Measurements from ENCODE around the gene SULT1A2.

DNA sequence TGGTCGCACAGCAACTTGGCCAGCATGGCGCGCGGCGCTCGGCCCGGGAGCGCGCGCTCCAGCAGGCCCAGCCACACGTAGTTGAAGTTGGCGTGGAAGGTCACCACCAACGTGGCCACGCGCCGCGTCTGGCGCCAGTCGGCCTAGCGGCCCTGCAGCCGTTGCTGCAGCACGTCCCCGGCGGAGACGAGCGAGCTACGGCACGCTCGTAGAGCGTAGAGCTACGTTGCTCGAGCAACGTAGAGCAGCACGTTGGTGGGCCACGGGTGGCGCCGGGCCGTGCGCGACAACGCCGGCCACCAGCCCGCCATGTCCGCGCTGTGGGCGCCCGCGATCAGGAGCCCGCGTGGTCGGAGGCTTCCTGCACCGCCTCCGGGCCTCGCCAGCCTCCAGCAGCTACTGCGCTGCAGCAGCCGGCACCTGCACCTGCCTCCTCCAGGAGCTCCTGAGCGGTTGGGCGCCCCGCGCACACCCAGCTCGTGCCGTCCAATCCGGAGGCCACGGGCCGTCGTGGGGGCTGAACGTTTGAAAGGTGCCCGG lies 26.4 kb upstream of the SULT1A2 start:
- TF ChIP-seq POLR2A (IDR thresholded peaks at IDR 0.05): no peak
- no peak for TF ChIP-seq POLR2AphosphoS5 (IDR thresholded peaks at IDR 0.05)
- TF ChIP-seq, protein P1, sequence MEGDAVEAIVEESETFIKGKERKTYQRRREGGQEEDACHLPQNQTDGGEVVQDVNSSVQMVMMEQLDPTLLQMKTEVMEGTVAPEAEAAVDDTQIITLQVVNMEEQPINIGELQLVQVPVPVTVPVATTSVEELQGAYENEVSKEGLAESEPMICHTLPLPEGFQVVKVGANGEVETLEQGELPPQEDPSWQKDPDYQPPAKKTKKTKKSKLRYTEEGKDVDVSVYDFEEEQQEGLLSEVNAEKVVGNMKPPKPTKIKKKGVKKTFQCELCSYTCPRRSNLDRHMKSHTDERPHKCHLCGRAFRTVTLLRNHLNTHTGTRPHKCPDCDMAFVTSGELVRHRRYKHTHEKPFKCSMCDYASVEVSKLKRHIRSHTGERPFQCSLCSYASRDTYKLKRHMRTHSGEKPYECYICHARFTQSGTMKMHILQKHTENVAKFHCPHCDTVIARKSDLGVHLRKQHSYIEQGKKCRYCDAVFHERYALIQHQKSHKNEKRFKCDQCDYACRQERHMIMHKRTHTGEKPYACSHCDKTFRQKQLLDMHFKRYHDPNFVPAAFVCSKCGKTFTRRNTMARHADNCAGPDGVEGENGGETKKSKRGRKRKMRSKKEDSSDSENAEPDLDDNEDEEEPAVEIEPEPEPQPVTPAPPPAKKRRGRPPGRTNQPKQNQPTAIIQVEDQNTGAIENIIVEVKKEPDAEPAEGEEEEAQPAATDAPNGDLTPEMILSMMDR (IDR thresholded peaks at IDR 0.05): no peak

All from breast epithelium (tissue), 3 donors.